Measurements from ENCODE around the gene PMM1.

The PMM1 gene

GRCh38 chr22:41539146-41540005 lies 50.3 kb downstream of the PMM1 start:
- Mint-ChIP-seq H3K9me3 (no peaks in the 10 kb centered on the region), H3K36me3 (ENCODE audit: insufficient read depth) (peaks cover 16% of the 10 kb centered on the region), H3K27ac (ENCODE audit: low read depth) (no peak overlapping the region), H3K4me1 (peaks cover 32% of the 10 kb centered on the region), H3K4me3 (no peak overlapping the region), H3K27me3 (no peaks in the 10 kb centered on the region)
- DNase-seq (ENCODE audit: low spot score in 2 of 2) (no peak), ATAC-seq (replicated peaks; ENCODE audit: extremely low read depth, poor library complexity, severe bottlenecking) (no peak)

- ATAC-seq (replicated peaks; ENCODE audit: extremely low read depth, poor library complexity, severe bottlenecking) = no peak
- Mint-ChIP-seq H3K27ac (ENCODE audit: low read depth) (no peak overlapping the region), H3K36me3 (ENCODE audit: insufficient read depth) (peaks cover 12% of the 10 kb centered on the region), H3K4me1 (peaks cover 24% of the 10 kb centered on the region), H3K9me3 (no peaks in the 10 kb centered on the region), H3K27me3 (no peaks in the 10 kb centered on the region), H3K4me3 (no peak overlapping the region)
- no peak for DNase-seq (ENCODE audit: low spot score in 2 of 2)
Observed at GRCh38 chr22:41538583-41538982, 51.1 kb downstream of the PMM1 start.

GRCh38 chr22:41537203-41537602 lies 52.4 kb downstream of the PMM1 start:
- H3K4me3 Mint-ChIP-seq = no peak overlapping the region
- ATAC-seq (replicated peaks; ENCODE audit: extremely low read depth, poor library complexity, severe bottlenecking) = no peak

GRCh38 chr22:41535244-41535643 lies 54.4 kb downstream of the PMM1 start:
- ATAC-seq (replicated peaks; ENCODE audit: extremely low read depth, poor library complexity, severe bottlenecking) (no peak), DNase-seq (ENCODE audit: low spot score in 2 of 2) (no peak)
- peaks cover 4% of the 10 kb centered on the region for H3K4me1 Mint-ChIP-seq
- no peaks in the 10 kb centered on the region for H3K27me3 Mint-ChIP-seq
- H3K9me3 Mint-ChIP-seq = no peaks in the 10 kb centered on the region
- peak overlapping the region; percentile 78 for H3K27ac Mint-ChIP-seq (ENCODE audit: low read depth)
- peaks cover 16% of the 10 kb centered on the region for H3K36me3 Mint-ChIP-seq (ENCODE audit: insufficient read depth)
- no peak overlapping the region for H3K4me3 Mint-ChIP-seq

More at GRCh38 chr22:41537203-41537602, 52.4 kb downstream of the PMM1 start:
- DNase-seq (ENCODE audit: low spot score in 2 of 2) = no peak
- H3K9me3 Mint-ChIP-seq = no peaks in the 10 kb centered on the region
- H3K27me3 Mint-ChIP-seq = no peaks in the 10 kb centered on the region
- H3K36me3 Mint-ChIP-seq (ENCODE audit: insufficient read depth) = peaks cover 18% of the 10 kb centered on the region
- H3K4me1 Mint-ChIP-seq = peaks cover 13% of the 10 kb centered on the region
- H3K27ac Mint-ChIP-seq (ENCODE audit: low read depth) = no peak overlapping the region

GRCh38 chr22:41534219-41534618 lies 55.4 kb downstream of the PMM1 start:
- DNase-seq (ENCODE audit: low spot score in 2 of 2) (no peak), ATAC-seq (replicated peaks; ENCODE audit: extremely low read depth, poor library complexity, severe bottlenecking) (no peak)
- Mint-ChIP-seq H3K36me3 (ENCODE audit: insufficient read depth) (peaks cover 19% of the 10 kb centered on the region), H3K9me3 (no peaks in the 10 kb centered on the region), H3K27me3 (no peaks in the 10 kb centered on the region), H3K4me3 (no peak overlapping the region), H3K27ac (ENCODE audit: low read depth) (no peak overlapping the region), H3K4me1 (peaks cover 4% of the 10 kb centered on the region)

- no peaks in the 10 kb centered on the region for H3K27me3 Mint-ChIP-seq
- H3K4me3 Mint-ChIP-seq = no peak overlapping the region
- peak; percentile 52 for ATAC-seq (replicated peaks; ENCODE audit: extremely low read depth, poor library complexity, severe bottlenecking)
- H3K4me1 Mint-ChIP-seq = peaks cover 4% of the 10 kb centered on the region
- peaks cover 24% of the 10 kb centered on the region for H3K36me3 Mint-ChIP-seq (ENCODE audit: insufficient read depth)
- peak; percentile 37 to 54 for DNase-seq (ENCODE audit: low spot score in 2 of 2)
- peak overlapping the region; percentile 49 for H3K27ac Mint-ChIP-seq (ENCODE audit: low read depth)
- no peaks in the 10 kb centered on the region for H3K9me3 Mint-ChIP-seq
Observed at GRCh38 chr22:41532908-41533825, 56.5 kb downstream of the PMM1 start.

GRCh38 chr22:41531715-41532477 lies 57.7 kb downstream of the PMM1 start:
- DNase-seq (ENCODE audit: low spot score in 2 of 2) (no peak), ATAC-seq (replicated peaks; ENCODE audit: extremely low read depth, poor library complexity, severe bottlenecking) (no peak)
- no peaks in the 10 kb centered on the region for H3K27me3 Mint-ChIP-seq
- no peak overlapping the region for H3K27ac Mint-ChIP-seq (ENCODE audit: low read depth)
- H3K36me3 Mint-ChIP-seq (ENCODE audit: insufficient read depth) = peaks cover 20% of the 10 kb centered on the region
- H3K9me3 Mint-ChIP-seq = no peaks in the 10 kb centered on the region
- H3K4me1 Mint-ChIP-seq = peaks cover 4% of the 10 kb centered on the region
- H3K4me3 Mint-ChIP-seq = no peak overlapping the region

- Mint-ChIP-seq H3K27me3 (no peaks in the 10 kb centered on the region), H3K4me1 (peaks cover 4% of the 10 kb centered on the region), H3K27ac (ENCODE audit: low read depth) (peak overlapping the region; percentile 80), H3K4me3 (no peak overlapping the region), H3K9me3 (no peaks in the 10 kb centered on the region), H3K36me3 (ENCODE audit: insufficient read depth) (peaks cover 23% of the 10 kb centered on the region)
- ATAC-seq (replicated peaks; ENCODE audit: extremely low read depth, poor library complexity, severe bottlenecking) = no peak
- DNase-seq (ENCODE audit: low spot score in 2 of 2) = no peak
Observed at GRCh38 chr22:41530890-41531714, 58.5 kb downstream of the PMM1 start.

GRCh38 chr22:41528938-41529561 lies 60.6 kb downstream of the PMM1 start:
- Mint-ChIP-seq H3K27me3 (no peaks in the 10 kb centered on the region), H3K27ac (ENCODE audit: low read depth) (no peak overlapping the region), H3K9me3 (no peaks in the 10 kb centered on the region), H3K4me1 (no peaks in the 10 kb centered on the region), H3K36me3 (ENCODE audit: insufficient read depth) (peaks cover 26% of the 10 kb centered on the region), H3K4me3 (no peak overlapping the region)
- DNase-seq (ENCODE audit: low spot score in 2 of 2) = no peak
- no peak for ATAC-seq (replicated peaks; ENCODE audit: extremely low read depth, poor library complexity, severe bottlenecking)

- Mint-ChIP-seq H3K27ac (ENCODE audit: low read depth) (no peak overlapping the region), H3K36me3 (ENCODE audit: insufficient read depth) (peaks cover 24% of the 10 kb centered on the region), H3K9me3 (no peaks in the 10 kb centered on the region), H3K4me3 (no peak overlapping the region), H3K27me3 (no peaks in the 10 kb centered on the region), H3K4me1 (no peaks in the 10 kb centered on the region)
- DNase-seq (ENCODE audit: low spot score in 2 of 2) (no peak), ATAC-seq (replicated peaks; ENCODE audit: extremely low read depth, poor library complexity, severe bottlenecking) (no peak)
Observed at GRCh38 chr22:41528132-41528766, 61.4 kb downstream of the PMM1 start.

Measured in central memory CD8-positive, alpha-beta T cell (primary cell).